ENCODE results near the gene LATS1.

GRCh38 chr6:149717255-149717587 is 680 bp downstream of the LATS1 start:
- TF ChIP-seq CTCF (conservative IDR thresholded peaks at IDR 0.05) (no peak), EZH2 (IDR thresholded peaks at IDR 0.05; ENCODE audit: low read depth) (no peak)
